ES-I3 (cell line): ENCODE data around the gene HCCS.

Source experiments
- H3K36me3 ChIP-seq: 2 replicates; pipeline ENCODE4 v1.6.1; 2013; ENCODE audit warnings: mild to moderate bottlenecking, low read length, control low read depth, moderate library complexity; ENCODE audit not compliant: insufficient read depth
- H3K4me1 ChIP-seq: 2 replicates; pipeline ENCODE4 v1.6.1; 2013; ENCODE audit warnings: mild to moderate bottlenecking, control low read depth, low read length; ENCODE audit not compliant: insufficient read depth
- H3K9ac ChIP-seq: 2 replicates; pipeline ENCODE4 v1.6.1; 2013; ENCODE audit warnings: low read depth, mild to moderate bottlenecking, low read length, moderate library complexity
- H3K9me3 ChIP-seq: 2 replicates; pipeline ENCODE4 v1.6.1; 2013; ENCODE audit warnings: mild to moderate bottlenecking, low read length, moderate library complexity; ENCODE audit not compliant: control insufficient read depth, insufficient read depth

HCCS gene

DNA sequence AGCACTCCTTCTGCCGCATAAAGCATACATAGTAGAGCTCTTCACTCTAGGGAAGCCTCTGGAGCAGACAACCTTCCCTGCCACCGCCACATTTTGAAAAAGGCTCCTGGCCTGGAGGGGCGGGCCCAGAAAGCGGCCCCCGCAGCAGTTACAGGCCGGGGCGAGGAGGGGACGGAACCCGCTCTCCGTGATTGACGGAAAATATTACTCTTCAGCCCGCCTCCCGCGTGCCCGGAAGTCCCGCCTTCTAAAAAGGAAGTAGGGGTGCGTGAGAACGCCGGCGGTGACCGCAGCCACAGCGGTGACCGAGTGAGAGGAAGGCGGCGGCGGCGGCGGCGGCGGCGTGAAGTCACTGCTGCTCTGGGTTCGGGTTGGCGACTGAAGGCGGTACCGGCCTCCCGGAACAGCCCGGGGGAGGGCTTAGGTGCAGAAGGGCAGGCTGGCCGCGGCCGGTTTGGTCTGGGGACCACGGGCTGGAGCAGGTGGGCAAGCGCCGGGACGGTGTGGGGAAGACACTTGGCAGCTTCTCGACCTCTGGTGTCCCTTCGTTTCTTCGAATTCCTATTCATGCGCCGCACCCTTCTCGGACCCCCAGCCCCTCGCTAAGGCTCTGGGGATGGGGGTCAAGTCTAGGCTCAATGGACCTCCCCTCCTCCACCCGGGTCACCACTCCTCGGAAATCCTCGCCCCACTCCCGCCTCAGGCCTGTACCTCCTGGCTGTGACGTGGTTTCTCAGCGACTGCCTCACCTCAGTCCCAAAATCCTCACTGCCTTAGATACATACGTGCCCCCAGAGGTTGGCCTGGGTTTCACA, at the start of gene HCCS:
Gene HCCS, plus strand, starts transcription at position 296 of the 815 bp plus-strand sequence. CDS start 729 bp downstream, outside the sequence.
- peaks cover 6% of the 10 kb centered on the region for H3K36me3 ChIP-seq
- H3K4me1 ChIP-seq, result no peaks in the 10 kb centered on the region
- peak within 1 kb of the TSS; percentile 82 for H3K9ac ChIP-seq
- no peaks in the 10 kb centered on the region for H3K9me3 ChIP-seq

GRCh38 chrX:11064276-11064675, 46.9 kb upstream of the HCCS start:
- H3K36me3 ChIP-seq, result 0 out of 2 replicates have a peak, but pooled peaks cover 2% of the 10 kb centered on the region
- H3K4me1 ChIP-seq, result no peaks in the 10 kb centered on the region
- H3K9me3 ChIP-seq, result no peaks in the 10 kb centered on the region
- H3K9ac ChIP-seq, result no peak overlapping the region

DNA sequence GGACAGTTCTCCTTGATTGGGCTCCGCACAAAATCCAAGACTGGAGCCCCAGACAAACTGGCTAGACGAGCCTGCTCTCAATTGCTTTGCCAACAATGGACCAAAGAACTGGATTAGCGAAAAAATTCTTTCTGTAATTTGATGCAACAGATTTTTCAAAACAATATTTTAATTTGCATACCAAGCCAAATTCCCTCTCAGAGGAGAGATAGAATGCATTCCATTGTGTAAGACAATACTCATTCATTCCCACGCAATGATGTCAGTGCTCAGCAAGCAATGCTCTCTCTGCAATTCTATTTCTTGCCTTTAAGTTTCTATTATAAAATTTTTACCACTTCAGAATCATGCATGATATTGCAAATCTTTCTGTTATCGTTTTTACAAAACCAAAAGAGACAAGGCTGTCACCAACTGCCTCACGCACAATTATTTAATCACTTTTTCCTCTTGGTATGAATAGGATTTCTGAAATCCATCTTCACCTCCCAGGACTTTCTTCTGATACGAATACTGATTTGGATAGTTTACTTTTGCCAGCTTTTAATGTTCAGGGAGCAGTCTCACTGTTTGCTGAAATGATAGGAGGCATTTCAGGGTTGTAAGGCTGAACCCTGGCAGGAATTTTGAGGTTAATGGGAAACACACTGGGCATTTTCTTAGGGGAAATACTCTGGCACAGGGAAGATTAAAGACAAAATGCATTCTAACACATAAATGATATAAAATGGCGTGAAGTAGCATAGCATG, 46.1 kb upstream of the HCCS start:
- no peak overlapping the region for H3K9ac ChIP-seq

DNA sequence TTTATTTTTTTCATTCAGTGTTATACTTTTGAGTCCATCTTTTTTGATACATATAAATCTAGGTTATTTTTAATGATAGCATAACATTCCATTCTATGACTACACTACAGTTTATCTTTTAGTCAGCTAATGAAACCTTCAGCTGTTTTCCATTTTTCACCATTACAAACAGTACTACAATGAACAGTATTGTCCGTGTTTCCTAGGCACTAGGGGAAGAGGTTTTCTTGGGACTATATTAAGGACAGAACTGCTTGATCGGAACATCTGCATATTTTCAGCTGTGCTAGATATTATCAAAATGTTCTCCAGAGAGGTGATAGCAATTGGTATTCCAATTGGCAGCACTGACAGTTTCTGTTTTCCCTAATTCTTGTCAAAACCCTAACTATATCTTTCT, 44.3 kb upstream of the HCCS start:
- Histone ChIP-seq H3K9ac (no peak overlapping the region), H3K4me1 (no peaks in the 10 kb centered on the region), H3K9me3 (no peaks in the 10 kb centered on the region), H3K36me3 (0 out of 2 replicates have a peak, but pooled peaks cover 2% of the 10 kb centered on the region)

More for the DNA sequence above, 46.1 kb upstream of the HCCS start:
- H3K36me3 ChIP-seq, result 0 out of 2 replicates have a peak, but pooled peaks cover 2% of the 10 kb centered on the region
- H3K4me1 ChIP-seq, result no peaks in the 10 kb centered on the region
- no peaks in the 10 kb centered on the region for H3K9me3 ChIP-seq

DNA sequence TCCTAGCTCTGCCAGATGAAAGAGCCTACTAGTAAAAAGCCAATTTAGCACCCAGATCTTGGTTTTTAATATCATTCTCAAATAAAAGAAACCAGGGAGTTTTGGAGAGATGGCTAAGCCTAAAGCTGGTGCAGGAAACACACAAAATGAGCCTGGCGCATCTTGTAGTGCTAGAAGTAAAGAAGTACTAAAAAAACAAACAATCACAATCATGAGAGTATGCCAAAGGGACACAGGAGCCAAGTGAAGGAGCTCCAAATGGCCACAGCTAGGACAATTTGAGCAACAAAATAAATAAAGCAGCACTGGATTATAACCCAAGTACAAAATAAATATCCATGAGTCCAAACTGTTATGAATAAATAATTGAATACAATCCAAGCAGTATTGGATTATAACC, 37.8 kb upstream of the HCCS start:
- H3K36me3 ChIP-seq, result no peaks in the 10 kb centered on the region
- H3K9ac ChIP-seq, result no peak overlapping the region
- H3K4me1 ChIP-seq, result 0 out of 2 replicates have a peak, but pooled peaks cover 2% of the 10 kb centered on the region
- H3K9me3 ChIP-seq, result no peaks in the 10 kb centered on the region

DNA sequence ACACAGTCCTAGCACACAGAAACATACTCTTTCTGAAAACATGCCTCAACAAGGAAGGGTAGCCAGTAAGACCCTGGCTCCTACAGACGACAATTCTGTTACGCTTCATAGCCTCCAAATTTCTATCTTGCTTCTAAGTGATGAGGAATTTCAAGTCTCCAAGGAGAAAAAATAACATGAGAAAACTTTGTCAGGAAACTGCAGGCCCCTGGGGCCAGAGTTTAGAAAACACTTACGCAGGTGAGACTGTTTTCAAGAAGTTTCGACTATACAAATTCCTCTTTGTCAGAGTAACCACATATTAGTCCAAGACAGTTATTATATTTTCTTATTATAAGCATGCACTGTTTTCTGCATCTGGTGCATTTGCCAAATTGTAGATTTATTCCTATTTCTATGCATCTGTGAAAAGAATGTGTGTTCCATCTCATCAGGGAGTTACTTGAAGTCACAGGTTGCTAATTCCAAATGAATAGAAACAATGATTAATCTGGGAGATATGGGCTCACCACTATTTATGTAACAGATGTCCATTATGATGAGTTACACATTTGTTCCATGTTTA, 30.3 kb upstream of the HCCS start:
- no peaks in the 10 kb centered on the region for H3K9me3 ChIP-seq
- 0 out of 2 replicates have a peak, but pooled peaks cover 2% of the 10 kb centered on the region for H3K4me1 ChIP-seq
- no peaks in the 10 kb centered on the region for H3K36me3 ChIP-seq
- H3K9ac ChIP-seq, result no peak overlapping the region

DNA sequence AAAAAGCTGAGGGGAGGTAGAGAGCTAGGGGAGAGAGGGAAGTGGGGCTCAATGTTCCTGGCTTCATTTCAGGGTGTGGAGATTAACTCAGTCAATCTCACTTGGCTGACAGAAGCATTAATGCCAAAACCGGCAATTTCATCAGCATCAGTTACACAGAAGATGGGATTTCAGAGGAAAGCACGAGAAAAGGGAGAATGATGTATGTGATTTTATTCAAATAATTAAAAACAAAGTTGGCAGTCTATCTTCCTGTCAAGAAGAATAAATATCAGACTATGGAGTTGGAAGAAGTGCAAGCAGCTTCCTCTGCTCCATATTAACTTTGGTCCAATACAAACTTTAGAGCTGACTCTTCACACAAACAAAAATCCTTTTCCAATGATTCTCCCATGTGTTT, 29.6 kb upstream of the HCCS start:
- Histone ChIP-seq H3K9ac (no peak overlapping the region), H3K4me1 (0 out of 2 replicates have a peak, but pooled peaks cover 2% of the 10 kb centered on the region), H3K9me3 (no peaks in the 10 kb centered on the region), H3K36me3 (no peaks in the 10 kb centered on the region)

DNA sequence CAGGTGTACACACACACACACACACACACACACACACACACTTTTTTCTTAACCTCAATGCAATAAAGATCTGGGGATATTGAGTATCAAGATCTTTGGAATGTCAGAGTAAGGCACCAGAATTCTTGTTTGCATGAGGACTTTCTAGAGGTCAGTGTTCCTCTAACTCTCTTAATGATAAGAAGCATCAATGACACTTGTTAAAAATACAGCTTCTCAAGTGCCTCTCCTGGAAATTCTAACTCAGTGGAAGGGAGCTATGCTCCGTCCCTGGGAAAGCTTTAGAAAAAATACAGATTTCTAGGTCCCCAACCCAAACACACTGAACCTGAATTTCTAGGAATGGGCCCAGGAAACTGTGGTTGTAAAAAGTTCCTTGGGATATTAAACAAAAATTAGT, 25.8 kb upstream of the HCCS start:
- Histone ChIP-seq H3K9me3 (peaks cover 1% of the 10 kb centered on the region; the same call in 1 of the 2 replicates), H3K36me3 (no peaks in the 10 kb centered on the region), H3K4me1 (no peaks in the 10 kb centered on the region), H3K9ac (no peak overlapping the region)

- Histone ChIP-seq H3K9ac (no peak overlapping the region), H3K4me1 (no peaks in the 10 kb centered on the region), H3K36me3 (no peaks in the 10 kb centered on the region), H3K9me3 (peaks cover 12% of the 10 kb centered on the region; the same call in 1 of the 2 replicates)
These were observed 21.3 kb upstream of the HCCS start for GRCh38 chrX:11089802-11090201.

DNA sequence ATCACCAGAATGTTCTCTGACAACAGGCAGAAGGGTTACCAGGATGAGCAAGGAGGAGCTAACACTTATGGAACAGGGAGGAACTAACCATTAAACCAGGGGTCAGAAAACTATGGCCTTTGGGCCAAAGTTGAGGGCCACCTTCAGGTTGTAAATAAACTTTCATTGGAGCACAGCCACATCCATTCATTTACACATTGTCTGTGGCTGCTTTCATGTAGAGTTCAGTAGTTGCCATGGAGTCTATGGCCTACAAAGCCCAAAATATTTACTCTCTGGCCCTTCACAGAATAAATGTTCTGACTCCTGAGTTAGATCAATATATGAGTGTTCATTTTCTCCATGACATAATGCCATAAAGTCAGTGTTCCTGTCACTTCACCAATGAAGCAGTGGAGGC, 13.2 kb upstream of the HCCS start:
- no peak overlapping the region for H3K9ac ChIP-seq
- H3K9me3 ChIP-seq, result no peaks in the 10 kb centered on the region
- no peaks in the 10 kb centered on the region for H3K36me3 ChIP-seq
- H3K4me1 ChIP-seq, result peaks cover 5% of the 10 kb centered on the region; the same call in 1 of the 2 replicates

GRCh38 chrX:11099465-11099864, 11.7 kb upstream of the HCCS start:
- no peak overlapping the region for H3K9ac ChIP-seq
- H3K36me3 ChIP-seq, result no peaks in the 10 kb centered on the region
- no peaks in the 10 kb centered on the region for H3K9me3 ChIP-seq
- peaks cover 5% of the 10 kb centered on the region; the same call in 1 of the 2 replicates for H3K4me1 ChIP-seq

DNA sequence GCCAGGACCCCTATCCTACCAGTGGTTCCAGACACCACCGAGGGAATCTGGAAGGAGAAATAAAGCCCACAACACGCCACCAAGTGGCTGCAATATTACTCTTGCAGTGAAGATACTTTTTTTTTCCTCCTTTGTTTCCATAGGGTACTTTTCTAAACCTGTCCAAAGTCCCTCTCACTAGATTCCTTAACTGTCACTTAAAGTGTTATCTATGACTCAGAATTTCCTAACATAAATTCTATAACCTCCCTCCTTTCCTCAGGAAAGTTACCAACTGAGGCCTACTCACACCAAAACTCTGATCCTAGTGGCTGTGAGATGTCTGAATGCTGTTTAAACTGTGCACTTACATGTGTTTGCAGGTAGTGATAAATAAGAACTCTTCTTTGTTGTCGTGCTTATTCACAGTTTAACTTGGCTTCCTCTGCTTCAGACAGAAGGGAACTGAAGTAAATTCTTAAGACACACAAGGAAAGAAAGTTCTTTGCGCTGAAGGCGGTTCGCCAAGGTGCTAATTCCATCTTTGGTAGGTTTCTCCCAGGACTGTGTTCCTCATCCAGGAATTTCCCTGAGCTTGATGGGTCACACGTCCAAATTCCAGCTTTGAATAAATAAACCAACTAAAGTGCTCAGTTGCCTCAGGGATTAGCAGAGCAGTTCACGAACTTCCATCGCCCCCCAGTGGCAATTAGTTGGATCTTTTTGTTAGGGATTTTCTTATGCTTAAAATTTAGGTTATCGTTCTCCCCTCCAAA, 10.7 kb upstream of the HCCS start:
- Histone ChIP-seq H3K36me3 (no peaks in the 10 kb centered on the region), H3K9ac (no peak overlapping the region), H3K9me3 (no peaks in the 10 kb centered on the region), H3K4me1 (peaks cover 5% of the 10 kb centered on the region; the same call in 1 of the 2 replicates)

DNA sequence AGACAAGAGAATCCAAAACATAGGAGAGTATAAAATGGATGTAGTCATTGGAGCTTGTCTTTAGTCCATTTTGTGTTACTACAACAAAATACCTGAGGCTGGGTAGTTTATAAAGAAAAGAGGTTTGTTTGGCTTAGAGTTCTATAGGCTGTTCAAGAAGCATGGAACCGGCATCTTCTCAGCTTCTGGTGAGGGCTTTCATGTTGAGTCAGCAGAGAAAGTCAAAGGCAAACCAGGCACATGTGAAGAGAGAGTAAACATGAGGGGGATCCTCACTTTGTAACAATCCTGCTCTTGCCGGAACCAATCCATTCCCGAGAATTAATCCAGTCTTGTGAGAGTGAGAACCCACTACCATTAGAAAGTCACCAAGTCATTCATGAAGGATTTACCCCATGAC, 8.1 kb upstream of the HCCS start:
- H3K36me3 ChIP-seq, result no peaks in the 10 kb centered on the region; the same call in 1 of the 2 replicates
- no peaks in the 10 kb centered on the region for H3K9me3 ChIP-seq
- H3K9ac ChIP-seq, result no peak overlapping the region
- H3K4me1 ChIP-seq, result peaks cover 5% of the 10 kb centered on the region; the same call in 1 of the 2 replicates

GRCh38 chrX:11103751-11104150, 7.4 kb upstream of the HCCS start:
- Histone ChIP-seq H3K4me1 (peaks cover 5% of the 10 kb centered on the region; the same call in 1 of the 2 replicates), H3K9me3 (no peaks in the 10 kb centered on the region), H3K36me3 (no peaks in the 10 kb centered on the region; the same call in 1 of the 2 replicates), H3K9ac (no peak overlapping the region)
